ENCODE measurements around the gene NRP2.

GRCh38 chr2:205717175-205717846 is 35.0 kb downstream of the NRP2 start:
- TF ChIP-seq CTCF (IDR thresholded peaks at IDR 0.05) (no peak), EZH2 (IDR thresholded peaks at IDR 0.05) (no peak)
